Heart left ventricle (tissue), 13 donors: ENCODE data around the gene RAB40C.

Experiments
- POLR2A ChIP-seq, 2 donors: fragments of 450-650 bp; IDR thresholded peaks; one replicate each; pipeline ENCODE4 v1.6.1; 2017; ENCODE audit warnings: antibody characterized with exemption in 2 of 2, mild to moderate bottlenecking in 2 of 2, moderate library complexity in 2 of 2
- TF ChIP-seq, protein P1 (sequence below), 12 donors: fragments of 200-600 bp; sonication (generic) in 4 of 12; IDR thresholded peaks; one replicate each; pipeline versions ENCODE4 v1.5.0 to v1.8.0; 2018 to 2022; ENCODE audit warnings: antibody characterized with exemption in 12 of 12, mild to moderate bottlenecking in 5 of 12
- donor health status: ischemic (EF 13 %, LVEDD 7.1; RV severe dilation, severe dysfunction).
- donor health status: DM: no; HTN: yes; CAD: no.
- donor health status: DM: no; HTN: no; CAD: no.
- donor health status: ischemic (EF 25% LVEDD 6.9; RV normal size, moderate dysfunction).
- donor health status: ischemic (EF 25% LVEDD 5.7; RV mildly dilated, moderate dysfunction).
- donor health status: ischemic (EF 35%, LVEDD 5.7; RV mildly dilated, moderate dysfunction).
- donor health status: nonischemic (EF 11% LVEDD 7.7; RV severe dilation, severe dysfunction).
- donor health status: DM: yes; HTN: yes; CAD: no.
- donor health status: PGD.
- donor health status: ischemic (EF 29% LVEDD 5.4; RV normal size, mild dysfunction).
- donor health status: nonischemic (EF 23%, LVEDD 6.1; RV moderate dilation, normal function).

DNA sequence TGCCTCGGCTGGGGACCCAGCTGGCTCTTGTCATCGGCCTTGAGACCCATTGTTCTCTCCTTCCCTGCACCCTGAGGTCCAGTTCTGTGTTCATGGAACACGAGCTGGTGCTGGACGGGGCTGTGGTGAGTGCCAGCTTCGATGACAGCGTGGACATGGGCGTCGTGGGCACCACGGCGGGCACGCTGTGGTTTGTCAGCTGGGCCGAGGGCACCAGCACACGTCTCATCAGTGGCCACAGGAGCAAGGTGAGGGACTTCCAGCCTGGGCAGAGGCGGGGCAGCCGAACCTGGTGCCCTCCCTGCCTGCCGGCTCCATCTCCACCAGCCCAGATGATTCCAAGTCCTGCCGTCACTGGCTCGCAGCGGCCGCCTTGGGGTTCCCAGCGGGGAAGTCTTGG lies 72.7 kb downstream of the RAB40C start:
- TF ChIP-seq, protein P1, sequence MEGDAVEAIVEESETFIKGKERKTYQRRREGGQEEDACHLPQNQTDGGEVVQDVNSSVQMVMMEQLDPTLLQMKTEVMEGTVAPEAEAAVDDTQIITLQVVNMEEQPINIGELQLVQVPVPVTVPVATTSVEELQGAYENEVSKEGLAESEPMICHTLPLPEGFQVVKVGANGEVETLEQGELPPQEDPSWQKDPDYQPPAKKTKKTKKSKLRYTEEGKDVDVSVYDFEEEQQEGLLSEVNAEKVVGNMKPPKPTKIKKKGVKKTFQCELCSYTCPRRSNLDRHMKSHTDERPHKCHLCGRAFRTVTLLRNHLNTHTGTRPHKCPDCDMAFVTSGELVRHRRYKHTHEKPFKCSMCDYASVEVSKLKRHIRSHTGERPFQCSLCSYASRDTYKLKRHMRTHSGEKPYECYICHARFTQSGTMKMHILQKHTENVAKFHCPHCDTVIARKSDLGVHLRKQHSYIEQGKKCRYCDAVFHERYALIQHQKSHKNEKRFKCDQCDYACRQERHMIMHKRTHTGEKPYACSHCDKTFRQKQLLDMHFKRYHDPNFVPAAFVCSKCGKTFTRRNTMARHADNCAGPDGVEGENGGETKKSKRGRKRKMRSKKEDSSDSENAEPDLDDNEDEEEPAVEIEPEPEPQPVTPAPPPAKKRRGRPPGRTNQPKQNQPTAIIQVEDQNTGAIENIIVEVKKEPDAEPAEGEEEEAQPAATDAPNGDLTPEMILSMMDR (IDR thresholded peaks at IDR 0.05) = no peak
- no peak for TF ChIP-seq POLR2A (IDR thresholded peaks at IDR 0.05)
